Subcutaneous adipose tissue (tissue), 4 donors: ENCODE data around the gene ERC1. TPM values are rescaled to one million over a fixed set of nuclear protein-coding genes. Genes with fewer than 3 reads are reported as not detected.

ENCODE experiments used
- CTCF ChIP-seq: fragments of 450-650 bp; IDR thresholded peaks from one replicate; pipeline ENCODE4 v1.5.1; 2016; ENCODE audit warnings: low read depth, mild to moderate bottlenecking, control low read depth, antibody characterized with exemption, moderate library complexity
- total RNA-seq, 4 donors: library from RNA; depleted of rRNA; stranded (reverse); fragments of >200 nt; gene quantifications; one replicate each; pipeline ENCODE4 v1.1.0, GENCODE V29; 2016

Gene ERC1
- total RNA-seq, 4 donors from 2014 or later, result 40.3 to 71.8 (median 62.3) TPM

GRCh38 chr12:1355396-1355795 is 364.4 kb downstream of the ERC1 start:
- no peak for TF ChIP-seq CTCF

- no peak for TF ChIP-seq CTCF
Measured at GRCh38 chr12:1356285-1356684, 365.3 kb downstream of the ERC1 start.

- no peak for TF ChIP-seq CTCF
Measured at GRCh38 chr12:1357171-1357570, 366.1 kb downstream of the ERC1 start.

GRCh38 chr12:1357711-1358110 is 366.7 kb downstream of the ERC1 start:
- TF ChIP-seq CTCF, result no peak

GRCh38 chr12:1360441-1361210 is 369.6 kb downstream of the ERC1 start:
- TF ChIP-seq CTCF, result no peak

GRCh38 chr12:1362143-1362662 is 371.2 kb downstream of the ERC1 start:
- TF ChIP-seq CTCF, result no peak

GRCh38 chr12:1365703-1366102 is 374.7 kb downstream of the ERC1 start:
- TF ChIP-seq CTCF, result no peak
